Measurements from ENCODE around the gene FAM221B.

The FAM221B gene

DNA sequence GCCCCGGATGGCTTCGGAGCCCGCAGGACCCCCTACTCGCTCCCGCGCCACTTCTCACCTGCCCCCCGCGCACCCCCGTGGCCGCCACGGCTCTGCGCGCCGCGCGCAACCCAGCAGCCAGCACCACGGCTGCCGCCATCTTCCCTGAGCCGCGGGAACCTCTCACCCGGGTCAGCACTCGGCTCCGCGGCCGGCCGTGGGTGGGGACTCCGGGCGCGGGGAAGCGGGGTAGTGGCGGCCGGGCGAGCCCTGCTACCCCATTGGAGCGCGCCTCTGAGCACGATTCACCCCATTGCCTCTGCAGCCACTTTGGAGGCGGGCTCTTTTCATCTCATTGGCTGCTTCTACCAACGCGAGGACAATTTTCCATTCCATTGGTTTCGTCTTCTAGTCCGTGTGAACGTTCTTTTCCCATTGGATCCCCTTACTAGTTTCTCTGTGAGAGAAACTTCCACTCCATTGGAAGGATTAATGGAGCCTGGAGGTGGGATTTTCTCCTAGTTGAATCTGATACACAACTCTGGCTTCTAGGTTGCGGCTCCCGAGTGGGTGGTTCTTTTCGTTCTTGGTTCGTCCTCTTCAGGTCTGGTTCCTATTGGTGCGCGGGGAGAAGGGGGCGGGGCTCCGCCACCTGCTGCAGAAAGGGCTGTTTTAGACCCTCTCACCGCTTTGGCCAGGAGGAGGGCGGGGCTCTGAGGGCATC lies 13.5 kb downstream of the FAM221B start, which contains the start of gene HINT2:
Gene HINT2 (minus strand): TSS at position 202 of the 703 bp plus-strand sequence. CDS start 63 bp downstream, at position 139.
- peak; percentile 98 for DNase-seq

DNA sequence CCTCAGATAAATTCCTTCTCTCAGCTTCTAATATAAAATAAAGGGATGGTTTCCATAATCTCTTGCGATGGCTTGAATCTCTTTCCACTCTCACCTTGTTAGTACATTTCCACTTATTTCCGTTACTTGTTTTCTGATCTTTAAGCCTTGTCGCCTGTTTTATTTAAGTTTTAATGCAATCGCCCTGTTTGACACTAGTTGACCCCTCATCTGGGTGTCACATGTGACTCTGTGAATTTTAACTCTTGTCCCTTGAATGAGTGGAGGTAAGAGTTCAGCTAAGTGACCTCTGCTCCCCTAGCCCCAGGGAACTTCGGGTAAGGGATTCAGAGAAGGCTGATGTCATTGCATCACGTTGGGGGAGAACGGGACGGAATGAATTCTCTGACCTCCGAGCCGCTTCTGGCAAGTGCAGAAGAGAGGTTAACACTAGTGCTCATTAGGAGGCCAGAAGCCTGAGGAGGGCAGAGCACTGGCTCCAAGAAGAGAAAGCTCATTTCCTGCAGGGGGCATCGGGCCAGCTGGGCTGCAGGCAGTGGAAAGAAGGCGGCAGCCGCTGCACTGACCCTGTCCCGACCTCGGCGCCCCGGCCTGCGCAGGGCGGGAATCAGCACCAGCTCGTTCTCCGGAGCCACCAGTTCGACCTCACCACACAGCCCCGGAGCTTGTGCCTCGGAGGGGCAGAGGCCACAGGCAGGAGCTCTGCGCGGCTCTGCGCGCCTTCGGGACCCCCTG lies 14.3 kb downstream of the FAM221B start:
- no peak for DNase-seq

DNA sequence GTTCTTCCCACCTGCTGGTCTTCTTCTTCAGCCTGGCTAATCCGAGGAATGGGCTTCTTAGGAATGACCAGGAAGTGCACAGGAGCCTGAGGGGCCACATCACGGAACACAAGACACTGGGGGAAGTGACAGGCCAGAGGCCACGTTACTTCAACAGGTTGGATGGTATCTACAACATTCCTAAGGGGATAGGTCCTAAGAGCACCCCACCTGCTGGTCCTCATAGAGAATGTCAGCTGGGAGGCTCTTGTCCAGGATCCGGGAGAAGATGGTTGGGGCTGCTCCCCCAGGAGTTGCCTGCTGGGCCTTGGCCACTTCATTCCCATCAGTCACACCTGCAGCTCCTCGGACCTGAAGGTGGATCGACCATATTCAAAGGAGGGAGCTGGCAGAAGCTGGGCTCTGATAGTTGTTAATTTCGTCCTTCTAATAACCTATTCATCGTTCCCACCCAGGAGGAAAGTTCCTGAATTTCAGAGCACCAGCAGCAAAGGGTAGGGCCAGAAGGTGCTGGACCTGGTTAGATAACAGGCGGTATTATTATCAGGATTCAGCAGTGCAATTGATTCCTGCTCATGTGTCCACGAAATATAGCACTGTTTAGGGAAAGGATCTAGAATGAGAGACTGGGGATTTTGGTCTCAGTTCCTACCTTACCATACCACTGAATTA lies 15.0 kb downstream of the FAM221B start:
- no peak for DNase-seq

DNA sequence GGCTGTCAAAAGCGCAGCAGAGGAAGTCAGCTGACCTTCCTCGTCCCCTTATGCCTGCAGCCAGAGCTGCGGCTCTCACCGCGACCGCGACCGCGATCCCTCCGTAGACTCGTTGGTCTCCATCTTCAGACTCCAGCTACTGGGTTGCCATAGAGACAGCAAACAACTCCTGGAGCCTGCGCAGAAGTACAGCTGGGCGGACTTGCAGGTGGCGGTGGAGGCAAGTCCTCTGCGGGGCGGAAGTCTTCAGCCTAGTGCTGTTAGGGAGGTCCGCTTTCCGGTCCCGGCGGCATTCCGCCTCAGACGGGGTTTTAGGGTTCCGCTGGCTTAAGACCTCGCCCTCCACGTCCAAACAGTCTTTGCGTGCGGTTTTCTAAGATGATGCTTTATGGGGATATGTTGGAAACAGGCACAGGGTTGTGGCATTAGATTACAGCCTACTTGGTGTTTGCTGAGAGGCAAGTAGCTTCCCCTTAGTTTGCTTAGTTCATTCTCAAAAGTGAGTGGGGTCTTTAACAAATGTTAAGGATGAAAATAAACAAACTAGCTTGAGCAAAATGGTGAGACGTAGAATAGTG lies 16.4 kb downstream of the FAM221B start, which contains the start of gene SPAG8:
Gene SPAG8 (minus strand): TSS at position 238 of the 578 bp plus-strand sequence. CDS start 115 bp downstream, at position 123.
- DNase-seq = peak; percentile 95

DNA sequence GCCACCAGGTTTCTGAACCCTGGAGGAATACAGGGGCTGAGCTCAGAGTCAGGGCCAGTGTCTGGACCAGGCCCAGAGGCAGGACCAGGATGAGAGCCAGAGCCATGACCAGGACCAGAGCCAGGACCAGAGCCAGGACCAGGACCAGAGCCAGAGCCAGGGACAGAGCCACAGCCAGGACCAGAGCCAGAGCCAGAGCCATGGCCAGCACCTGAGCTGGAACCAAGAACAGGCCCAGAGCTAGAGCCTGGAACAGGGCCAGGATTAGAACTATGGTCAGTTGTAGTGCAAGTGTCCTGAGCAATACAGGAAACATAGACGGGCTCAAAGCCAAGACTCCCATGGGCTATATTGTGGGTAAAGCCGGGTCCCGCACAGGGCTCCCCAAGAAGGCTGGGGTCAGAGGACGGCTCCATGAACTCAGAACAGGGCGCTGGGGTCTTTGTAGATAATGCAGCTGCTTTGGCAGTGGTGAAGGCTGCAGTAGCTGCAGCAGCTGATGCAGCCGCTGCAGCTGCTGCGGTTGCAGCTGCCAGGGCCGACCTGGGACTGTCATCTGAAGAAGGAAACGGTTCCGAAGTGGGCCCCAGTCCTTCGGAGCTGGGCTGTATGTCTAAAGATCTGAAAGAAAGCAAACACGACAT lies 17.0 kb downstream of the FAM221B start:
- no peak for DNase-seq

DNA sequence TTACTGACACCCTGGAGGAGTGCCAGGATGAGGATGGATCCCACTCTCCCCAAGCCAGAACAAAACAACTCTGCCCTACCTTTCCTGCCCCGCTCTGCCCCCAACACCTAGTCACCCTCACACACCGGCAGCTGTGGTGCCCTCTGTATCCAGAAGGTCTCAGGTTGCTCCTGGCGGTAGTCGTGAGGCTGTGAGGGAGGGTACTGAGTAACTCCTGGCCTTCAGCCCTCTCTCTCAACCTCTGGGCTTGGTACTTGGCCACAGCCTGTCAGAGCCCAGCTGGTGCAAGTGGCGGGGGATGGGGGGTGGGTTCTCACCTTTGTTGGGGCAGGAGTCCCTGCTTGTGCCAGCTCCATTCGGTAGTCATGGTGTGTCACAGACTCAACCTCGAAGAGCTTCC lies 18.4 kb downstream of the FAM221B start:
- no peak for DNase-seq

DNA sequence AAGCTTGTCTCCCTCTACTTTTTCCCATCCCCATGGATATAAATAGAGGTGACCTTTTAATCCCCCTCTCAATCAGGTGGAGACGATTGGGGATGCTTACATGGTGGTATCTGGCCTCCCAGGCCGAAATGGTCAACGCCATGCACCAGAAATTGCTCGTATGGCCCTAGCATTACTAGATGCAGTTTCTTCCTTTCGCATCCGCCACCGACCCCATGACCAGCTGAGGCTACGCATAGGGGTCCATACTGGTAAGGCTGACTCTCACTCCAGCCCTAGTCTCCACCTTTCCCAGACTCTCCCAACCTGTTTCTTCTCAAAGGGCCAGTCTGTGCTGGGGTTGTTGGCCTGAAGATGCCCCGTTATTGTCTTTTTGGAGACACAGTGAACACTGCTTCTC lies 20.1 kb downstream of the FAM221B start:
- no peak for DNase-seq

DNA sequence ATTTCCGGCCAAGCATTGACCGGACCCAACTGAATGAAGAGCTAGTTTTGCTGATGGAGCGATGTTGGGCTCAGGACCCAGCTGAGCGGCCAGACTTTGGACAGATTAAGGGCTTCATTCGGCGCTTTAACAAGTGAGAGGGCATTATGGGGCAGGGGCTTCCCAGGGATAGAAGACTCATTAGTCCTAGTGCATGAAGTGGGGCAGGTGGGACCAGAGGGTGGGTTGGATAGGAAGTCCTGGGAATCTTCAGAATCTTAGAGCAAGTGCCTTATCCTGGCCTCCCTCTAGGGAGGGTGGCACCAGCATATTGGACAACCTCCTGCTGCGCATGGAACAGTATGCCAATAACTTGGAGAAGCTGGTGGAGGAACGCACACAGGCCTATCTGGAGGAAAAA lies 22.4 kb downstream of the FAM221B start:
- no peak for DNase-seq

DNA sequence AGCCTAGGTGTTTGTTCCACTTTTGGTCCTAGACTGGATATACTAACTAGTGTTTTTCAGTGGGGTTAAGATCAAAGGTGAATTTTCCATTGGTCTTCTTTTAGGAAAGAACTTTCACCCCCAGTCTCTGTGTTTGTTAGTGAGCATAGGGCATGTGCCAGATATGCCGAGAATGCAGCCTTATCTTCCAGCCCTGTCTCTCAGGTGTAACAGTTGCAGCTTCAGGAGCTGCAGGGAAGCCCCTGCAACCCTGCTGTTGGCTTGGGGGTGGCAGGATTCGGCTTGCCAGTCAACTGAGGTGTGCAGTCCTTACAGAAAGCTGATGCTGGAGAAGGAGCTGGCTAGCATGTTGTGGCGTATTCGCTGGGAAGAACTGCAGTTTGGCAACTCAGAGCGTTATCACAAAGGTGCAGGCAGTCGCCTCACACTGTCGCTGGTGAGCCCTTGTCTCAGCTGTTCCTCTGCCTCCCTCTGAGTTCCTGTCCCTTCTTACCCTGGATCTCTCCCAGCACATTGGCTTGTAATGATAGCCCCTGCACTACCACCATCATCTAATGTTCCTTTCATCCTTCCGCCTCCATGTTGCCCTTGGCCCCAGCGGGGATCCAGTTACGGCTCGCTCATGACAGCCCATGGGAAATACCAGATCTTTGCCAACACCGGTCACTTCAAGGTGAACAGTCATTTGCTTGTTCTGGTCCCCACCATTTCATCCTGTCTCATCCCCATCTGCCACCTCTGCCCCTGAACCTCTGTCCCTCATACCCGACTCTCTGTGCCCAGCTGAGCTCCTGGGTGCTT lies 27.0 kb downstream of the FAM221B start:
- DNase-seq = no peak

DNA sequence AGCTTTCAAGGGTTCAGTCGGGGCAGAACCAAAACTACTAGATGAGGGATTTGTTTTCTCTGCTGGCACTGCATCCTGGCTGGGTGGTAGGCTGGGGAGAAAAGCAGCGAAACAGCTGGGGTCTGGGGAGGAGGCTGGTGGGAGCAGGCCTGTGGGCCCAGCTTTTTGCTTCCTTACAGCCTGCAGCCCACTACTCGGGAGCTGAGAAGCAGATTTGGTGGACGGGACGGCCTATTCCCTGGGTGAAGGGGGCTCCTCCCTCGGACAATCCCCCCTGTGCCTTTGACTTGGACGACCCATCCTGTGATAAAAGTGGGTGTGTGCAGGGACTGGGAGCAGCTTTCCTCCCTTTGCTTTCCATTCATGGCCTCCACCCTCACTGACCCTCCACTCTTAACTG lies 28.0 kb downstream of the FAM221B start:
- DNase-seq = no peak

DNA sequence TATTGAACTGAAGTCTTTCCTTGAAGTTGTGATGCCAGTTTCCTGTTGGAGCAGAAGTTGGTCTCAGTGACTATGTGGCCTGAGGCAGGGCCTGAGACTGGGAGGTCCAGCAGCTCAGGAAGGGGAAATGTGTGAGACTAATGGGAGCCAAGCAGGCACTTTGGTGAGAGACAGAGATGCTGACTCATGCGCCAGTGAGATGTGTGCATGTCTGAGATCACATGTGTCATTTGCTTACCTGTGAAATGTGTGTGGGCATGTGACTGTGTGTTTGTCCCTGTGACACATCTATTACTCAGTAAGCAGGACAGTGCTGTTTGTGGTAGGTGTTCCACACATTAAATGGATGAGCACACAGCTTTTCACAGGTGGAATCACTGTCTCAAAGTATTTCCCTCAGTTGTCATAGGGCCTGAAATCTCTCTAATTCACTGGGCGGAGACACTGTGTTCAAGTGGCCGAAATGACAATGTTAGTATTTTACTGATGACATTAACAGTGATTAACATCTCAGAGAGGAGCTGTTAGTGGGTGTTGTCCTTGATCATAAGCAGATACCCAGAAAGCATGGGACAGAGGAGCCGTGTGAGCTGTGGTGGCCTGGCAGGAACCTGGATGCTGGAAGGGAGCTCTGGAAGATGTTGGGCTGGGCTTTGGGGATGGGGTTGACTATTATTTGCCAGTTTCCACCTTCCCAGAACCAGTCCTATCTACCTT lies 29.7 kb downstream of the FAM221B start:
- no peak for DNase-seq

DNA sequence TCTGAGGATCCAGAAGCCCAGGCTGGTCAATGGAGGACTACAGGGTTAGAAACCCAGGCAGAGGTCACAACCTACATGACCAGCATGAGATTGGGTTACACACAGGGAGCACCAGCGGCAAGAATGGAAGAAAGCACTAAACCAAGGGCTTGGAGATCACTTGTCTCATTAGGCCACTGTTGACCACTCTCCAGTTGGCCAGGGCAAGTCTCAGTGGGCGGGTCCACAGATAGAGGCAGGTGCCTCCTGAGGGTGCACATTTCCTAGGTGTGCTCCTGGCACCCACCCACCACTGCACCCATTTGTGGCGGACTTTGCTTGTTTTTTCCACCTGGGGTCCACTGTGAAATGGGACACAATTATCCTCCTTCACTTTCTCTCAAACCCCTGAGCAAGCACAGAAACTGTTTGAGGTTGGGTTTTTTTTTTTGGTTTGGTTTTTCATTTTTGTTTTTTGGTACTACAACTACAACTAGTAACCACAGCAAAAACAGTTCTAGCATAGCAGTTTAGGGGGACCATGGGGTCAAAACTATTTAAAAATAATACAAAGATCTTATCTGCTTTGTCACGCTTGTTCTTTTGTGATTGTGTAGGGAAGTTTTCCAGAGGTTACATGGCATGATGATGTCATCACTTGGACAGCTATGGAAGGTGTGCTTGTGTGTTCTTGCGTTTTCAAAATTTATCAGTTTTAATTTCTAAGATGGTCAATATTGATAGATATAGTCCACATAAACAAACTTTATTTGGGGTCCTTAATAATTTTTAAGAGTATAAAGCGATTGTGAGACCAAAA lies 31.0 kb downstream of the FAM221B start:
- DNase-seq = no peak

DNA sequence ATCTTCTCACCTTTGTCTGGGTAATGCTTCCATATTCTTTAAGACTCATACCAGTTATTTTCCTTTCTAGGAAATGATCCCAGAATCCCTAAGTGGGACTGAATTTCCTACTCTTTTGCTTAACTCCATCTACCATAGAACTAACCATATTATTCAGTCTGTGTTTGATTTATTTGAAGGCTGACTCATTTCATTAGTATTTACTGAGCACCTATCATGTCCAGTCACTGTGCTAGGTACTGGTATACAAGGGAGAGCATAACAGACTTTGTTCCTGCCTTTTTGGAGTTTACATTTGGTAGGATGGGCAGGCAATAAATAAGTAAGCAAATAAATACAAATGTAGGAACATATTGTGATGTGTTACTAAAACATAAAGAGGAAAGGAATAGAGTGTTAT lies 32.8 kb downstream of the FAM221B start:
- DNase-seq = no peak

DNA sequence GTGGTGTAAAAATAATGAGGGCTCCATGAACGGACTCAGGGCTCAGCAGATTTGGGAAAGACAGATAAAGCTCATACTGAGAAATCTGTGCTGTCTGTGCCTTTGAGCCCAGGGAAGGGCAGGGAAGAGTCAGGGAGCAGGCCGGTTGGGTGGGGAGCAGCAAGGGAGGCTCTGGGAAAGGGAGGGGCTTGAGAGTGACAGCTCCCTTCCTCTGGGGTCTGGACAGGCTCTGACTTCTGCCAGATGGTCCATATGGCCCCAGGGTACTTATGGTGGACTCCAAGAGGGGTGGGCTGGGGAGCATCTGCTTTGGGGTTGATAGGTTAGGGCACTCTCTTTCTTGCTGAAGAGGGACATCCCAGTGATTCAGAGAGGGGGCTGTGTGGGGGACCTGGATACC lies 35.1 kb downstream of the FAM221B start:
- DNase-seq = no peak

DNA sequence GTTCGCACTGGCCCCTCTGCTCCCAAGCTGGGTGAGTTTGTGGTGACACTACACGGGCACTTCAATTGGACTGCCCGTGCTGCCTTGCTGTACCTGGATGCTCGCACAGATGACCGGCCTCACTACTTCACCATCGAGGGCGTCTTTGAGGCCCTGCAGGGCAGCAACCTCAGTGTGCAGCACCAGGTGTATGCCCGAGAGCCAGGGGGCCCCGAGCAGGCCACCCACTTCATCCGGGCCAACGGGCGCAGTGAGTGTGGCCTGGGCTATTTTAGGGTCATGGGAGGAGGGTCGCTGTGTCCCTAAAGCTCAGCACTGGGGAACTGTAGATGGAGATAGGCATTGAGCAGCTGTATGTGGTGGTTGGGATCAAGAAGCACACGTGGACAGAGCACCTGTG lies 35.7 kb downstream of the FAM221B start:
- DNase-seq = no peak

DNA sequence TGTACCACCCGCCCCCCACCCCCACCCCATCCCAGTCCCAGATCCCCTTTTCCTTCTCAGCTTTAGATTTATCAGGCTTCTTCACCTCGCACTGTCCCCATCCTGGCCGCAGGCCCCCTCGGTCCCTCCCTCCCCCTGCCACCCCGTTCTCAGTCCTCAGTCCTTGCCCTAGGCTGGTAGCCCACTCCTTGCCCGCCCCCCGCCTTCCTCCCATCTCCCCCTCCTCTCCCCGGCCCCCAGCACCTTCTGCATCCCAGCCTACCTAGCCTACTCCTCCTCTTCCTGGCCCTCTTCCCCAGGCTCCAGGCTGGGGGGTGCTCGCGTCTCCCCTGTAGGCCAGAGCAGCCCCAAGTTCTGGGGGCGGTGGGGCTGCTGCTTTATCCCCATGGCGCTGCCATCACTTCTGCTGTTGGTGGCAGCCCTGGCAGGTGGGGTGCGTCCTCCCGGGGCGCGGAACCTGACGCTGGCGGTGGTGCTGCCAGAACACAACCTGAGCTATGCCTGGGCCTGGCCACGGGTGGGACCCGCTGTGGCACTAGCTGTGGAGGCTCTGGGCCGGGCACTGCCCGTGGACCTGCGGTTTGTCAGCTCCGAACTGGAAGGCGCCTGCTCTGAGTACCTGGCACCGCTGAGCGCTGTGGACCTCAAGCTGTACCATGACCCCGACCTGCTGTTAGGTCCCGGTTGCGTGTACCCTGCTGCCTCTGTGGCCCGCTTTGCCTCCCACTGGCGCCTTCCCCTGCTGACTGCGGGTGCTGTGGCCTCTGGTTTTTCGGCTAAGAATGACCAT lies 36.3 kb downstream of the FAM221B start:
- DNase-seq = no peak

DNA sequence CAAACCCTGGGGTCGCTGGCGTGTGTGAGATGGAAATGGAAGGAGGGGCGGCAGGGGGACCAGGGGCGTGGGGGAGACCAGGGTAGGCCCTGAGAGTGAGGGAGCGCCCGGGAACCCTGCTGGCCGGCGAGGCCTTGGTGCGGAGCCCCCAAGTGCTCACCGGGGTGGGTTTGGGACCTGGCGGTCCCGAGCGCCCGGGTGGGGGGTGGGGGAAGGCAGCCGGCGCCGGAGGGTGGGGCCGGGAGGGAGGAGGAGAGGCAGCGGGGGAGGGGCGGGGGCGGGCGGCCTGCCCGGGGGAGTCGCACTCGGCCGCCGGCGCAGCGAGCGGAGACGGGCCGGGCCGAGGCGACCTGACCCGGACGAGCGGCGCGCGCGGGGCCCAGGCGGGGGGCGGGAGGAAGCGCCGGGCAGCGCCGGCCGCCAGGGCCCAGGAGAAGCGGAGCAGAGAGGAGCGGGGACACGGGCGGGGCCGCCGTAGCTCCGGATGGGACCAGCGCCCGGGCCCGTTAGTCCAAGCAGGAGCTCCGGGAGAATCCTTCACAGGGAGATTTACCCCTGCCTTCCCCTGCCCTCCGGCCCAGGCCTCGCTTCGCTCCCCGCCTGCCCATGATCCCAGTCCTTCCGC lies 37.1 kb downstream of the FAM221B start, which contains the start of gene NPR2:
Gene NPR2 (plus strand): TSS at position 295 of the 625 bp plus-strand sequence. CDS start 818 bp downstream, outside the sequence.
- no peak for DNase-seq

DNA sequence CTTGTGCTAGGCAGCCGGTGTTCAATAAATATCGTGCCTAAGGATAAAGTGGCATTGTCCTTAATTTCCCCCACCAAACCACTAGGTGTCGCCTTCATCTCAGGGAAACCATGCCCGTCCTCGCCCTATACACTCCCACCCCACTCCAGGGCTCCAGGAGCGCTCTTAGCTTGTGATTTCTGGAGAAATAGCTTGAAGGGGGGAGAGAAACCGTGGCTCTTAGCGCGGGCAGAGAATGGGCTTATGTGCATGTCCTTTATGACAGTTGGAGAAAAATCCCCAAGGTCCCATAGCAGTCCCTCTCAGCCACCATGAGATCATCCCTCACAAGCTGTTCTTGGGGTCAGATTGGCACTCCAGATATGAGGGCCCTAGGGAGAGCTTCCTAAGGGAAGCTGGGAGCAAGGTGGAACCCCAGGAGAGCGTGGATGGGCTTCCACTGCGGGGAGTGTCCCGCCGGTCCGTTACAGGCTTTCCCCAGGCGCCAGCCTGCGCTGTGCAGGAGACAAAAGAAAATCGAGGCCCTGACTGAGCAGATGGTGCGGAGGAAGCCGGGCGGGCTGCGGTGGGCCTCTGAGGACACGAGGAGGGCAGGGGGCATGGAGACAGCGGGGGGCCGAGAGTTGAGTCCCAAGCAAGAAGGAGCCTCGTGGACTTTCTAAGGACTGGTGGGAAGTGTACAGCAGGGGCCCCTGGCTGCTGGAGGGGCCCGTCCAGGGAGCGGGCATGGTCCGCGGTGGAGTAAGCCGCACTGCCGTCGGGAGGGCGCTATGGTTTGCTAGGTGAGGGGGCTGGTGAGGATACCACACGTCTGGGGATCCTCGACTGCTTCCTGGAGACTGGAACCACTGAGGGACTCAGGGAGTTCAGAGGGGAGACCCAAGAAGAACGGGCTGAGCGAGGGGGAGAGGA lies 37.9 kb downstream of the FAM221B start:
- DNase-seq = peak; percentile 71

All from NCI-H1436 (cell line).